DMS114 treated with DMSO at 0.1 percent for 48 hours (cell line): Measurements from ENCODE around the gene AGRN.
"Not testable (repeated sequence)": the region's sequence is repeated elsewhere in the genome, so short reads cannot be mapped to it uniquely, and the experiment has no call there.

Experiments
- DNase-seq: peaks from one replicate; lab custom pipeline; 2025; ENCODE audit not compliant: unreplicated experiment; lab: John Stamatoyannopoulos, UW

AGRN gene

GRCh38 chr1:981491-981954 is 38.4 kb upstream of the AGRN start:
- DNase-seq = no peak

DNA sequence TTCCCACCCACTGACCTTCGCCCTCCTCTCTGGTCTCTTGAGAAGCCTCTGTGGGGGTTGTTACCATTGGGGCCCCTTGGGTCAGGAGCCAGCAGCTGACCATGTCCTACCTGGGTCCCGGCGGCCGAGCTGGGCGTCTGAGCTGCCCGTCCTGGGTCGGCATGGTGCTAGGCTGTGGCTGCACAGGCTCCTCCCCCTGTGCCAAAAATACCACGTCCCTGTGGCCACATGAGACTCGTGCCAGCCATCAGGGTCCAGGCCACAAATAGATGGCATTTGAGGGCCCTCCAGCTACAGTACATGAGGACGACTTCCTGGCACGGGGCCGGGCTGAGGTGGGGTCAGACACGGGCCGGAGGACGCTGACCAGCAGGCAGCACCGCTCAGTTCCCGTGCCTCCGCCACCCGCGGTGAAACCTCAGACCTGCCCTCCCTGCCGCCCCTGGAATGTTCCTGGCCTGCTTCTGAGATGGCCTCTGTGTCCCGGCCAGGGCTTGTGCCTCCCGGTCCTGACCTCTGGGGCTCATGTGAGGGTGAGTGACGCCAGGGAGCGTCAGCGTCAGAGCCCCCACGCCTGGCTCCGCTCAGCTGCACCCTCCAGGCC is 37.9 kb upstream of the AGRN start, which contains the start of gene PERM1:
TSS of gene PERM1 (minus strand) at position 139 of the 604 bp plus-strand sequence. CDS start 1,064 bp downstream, outside the sequence.
- no peak for DNase-seq

DNA sequence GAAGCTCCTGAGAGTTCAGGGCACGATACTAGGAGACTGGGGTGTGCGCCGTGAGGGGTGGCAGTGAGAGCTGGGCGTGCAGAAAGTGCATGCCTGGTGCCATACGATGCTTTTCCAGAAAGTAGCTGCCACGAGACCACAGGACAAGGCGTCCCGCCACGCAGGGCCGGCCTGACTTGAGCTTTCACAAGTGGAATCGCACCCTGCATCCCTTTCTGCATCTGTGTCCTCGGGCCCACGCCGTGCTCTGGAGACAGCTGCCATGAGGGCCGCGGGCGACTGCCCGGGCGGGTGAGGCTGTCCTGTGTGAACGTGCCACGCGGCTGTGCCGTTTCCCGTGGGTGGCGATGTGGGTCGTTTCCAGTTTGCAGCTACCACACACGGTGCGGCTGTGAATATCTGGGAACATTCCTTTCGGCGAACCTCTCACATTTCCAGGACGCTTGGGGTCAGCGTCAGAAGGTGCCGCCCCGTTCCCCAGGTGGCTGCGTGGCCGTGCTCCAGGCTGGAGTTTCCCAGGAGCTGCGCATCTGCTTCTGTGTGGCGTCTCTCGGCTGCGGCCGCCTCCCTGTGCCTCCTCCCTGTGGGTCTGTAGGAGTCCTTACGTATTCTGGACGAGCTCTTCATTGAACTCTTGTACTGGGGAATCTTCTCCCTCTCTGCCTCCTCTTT is 37.0 kb upstream of the AGRN start:
- DNase-seq = no peak

GRCh38 chr1:983798-984475 is 36.0 kb upstream of the AGRN start:
- DNase-seq = no peak

GRCh38 chr1:984476-984814 is 35.5 kb upstream of the AGRN start:
- no peak for DNase-seq

DNA sequence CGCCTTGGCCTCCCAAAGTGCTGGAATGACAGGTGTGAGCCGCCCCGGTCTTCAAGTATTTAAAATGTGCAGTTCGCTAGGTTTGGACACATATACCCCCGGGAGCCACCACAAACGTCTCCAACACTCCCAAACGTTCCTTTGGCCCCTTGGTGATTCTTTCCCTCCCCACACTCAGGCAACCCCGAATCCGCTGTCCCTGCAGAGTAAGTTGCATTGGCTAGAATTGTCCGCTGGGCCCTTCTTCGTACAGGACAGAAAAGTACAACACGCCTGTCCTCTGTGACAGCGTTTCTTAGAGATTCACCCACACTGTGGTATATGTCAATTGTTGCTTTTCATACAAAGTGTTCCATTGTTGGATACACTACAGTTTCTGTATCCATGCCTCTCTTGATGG is 34.8 kb upstream of the AGRN start:
- no peak for DNase-seq

DNA sequence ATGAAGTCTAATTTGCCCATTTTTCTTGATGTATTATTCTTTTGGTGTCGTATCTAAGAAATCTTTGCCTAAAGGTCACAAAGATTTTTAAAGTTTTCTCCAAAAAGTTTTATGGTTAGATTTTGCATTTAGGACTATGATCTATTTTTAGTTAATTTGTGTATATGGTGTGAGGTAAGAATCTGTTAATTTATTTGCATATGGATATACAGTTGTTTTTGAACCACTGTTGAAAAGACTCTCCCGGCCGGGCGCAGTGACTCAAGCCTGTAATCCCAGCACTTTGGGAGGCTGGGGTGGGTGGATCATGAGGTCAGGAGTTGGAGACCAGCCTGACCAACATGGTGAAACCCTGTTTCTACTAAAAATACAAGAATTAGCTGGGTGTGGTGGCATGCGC is 31.9 kb upstream of the AGRN start:
- DNase-seq = not testable (repeated sequence)

- not testable (repeated sequence) for DNase-seq
Observed at GRCh38 chr1:991275-991674, 28.6 kb upstream of the AGRN start.

- no peak for DNase-seq
Observed at GRCh38 chr1:991895-992294, 28.0 kb upstream of the AGRN start.

GRCh38 chr1:992362-992761 is 27.6 kb upstream of the AGRN start:
- DNase-seq = no peak

DNA sequence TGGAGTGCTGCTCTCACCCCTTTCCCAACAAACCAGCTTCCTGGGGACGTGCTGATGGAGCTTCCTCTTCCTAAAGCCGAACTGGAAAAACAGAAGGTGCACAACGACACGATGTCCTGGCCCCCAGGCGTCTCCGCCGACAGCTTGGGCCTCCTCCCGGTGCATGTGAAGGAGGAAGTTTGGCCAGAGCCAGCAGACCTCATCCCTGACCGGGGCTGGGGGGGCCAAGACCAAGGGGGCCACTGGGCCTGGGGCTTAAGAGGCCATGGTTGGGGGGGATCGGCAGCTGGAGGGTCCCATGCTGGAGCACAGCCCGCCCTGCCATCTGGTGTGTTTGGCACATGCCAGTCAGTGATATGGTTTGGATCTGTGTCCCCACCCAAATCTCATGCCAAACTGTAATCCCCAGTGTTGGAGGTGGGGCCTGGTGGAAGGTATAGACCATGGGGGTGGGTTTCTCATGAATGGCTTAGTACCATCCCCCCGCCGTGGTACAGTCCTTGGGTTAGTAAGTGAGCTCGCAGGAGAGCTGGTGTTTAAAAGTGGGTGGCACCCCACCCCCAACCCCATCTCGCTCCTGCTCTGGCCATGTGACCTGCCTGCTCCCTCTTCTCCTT is 26.4 kb upstream of the AGRN start:
- no peak for DNase-seq

- DNase-seq = not testable (repeated sequence)
Observed at GRCh38 chr1:994546-994945, 25.4 kb upstream of the AGRN start.

- DNase-seq = no peak
Observed at GRCh38 chr1:995665-996633, 24.0 kb upstream of the AGRN start.

GRCh38 chr1:996851-997712 is 22.8 kb upstream of the AGRN start:
- no peak for DNase-seq

GRCh38 chr1:997713-997992 is 22.3 kb upstream of the AGRN start:
- no peak for DNase-seq

DNA sequence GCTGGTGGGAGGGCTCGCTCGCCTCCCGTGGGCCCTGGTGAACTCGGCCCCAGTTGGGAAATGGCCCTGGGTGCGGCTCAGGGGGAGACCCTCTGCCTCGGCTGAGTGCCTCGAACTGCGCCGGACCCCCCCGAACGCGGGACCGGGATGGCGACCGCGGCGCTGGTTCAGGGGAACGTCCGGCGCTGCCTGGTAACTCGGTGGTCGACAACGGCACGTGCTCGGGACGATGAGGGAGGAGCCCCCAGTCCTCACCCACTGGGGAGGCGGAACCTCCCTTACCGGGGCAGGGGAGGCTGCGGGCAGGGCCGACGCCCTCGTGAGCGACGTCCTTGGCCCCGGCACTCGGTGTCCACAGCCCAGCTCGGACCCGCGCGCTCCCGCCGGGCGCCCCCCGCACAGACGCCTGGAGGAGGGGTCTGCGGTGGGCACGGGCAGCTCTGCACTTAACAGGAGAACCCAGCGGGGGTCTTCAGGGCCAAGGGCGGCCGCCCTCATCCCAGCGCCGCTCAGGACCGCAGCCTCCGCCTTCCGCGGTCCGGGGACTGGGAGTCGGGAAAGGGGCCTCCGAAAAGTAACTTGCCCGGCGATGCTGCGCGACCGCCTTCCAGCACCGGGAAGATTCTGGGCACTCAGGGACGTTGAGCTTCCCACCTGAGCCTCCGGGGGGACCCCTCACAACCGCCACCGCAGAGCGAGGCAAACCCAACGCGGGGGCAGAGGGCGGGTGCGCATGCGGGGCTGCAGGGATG is 21.8 kb upstream of the AGRN start:
- DNase-seq = no peak

DNA sequence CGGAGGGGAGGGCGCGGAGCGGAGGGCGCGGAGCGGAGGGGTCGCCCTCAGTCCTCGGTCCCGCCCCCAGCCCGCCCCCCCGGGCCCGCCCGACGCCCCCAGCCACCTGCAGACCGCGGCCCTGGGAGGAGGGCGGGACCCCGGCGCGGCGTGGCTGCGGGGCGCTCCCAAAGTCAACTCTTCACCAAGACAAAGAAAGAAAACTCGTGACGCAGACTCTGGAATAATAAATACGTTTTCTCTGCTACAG is 21.2 kb upstream of the AGRN start:
- no peak for DNase-seq

DNA sequence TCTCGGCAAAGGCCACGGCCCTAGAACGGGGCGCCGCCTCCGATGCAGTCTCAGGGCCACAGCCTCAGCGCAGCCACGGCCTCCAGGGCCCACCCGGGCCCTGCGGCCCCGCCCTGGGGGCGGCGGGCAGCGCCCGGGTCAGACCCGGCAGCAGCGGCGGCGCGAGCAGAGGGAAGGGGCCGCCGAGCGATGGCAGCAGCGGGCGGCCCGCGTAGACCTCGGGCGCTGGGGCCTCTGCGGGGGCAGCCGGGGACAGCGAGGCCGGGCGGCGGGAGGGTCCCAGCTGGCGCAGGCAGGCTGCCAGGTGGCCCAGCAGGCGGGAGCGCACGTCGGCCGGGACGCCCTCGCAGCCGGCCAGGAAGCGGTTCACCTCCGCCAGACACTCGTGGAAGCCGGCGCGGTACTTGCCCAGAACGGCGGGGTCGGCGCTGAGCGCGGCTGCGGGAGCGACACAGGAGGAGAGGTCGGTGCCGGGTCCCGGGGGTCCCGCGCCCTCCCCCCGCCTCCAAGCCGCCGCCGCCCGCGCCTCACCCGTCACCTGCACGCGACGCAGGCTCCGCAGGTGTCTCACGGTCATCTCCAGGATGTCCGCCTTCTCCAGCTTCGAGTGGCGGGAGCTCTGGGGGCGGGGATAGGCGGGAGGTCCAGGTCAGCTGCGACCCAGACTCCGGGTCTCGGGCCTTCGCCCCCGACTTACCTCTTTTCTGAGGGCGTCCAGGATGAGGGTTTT is 20.8 kb upstream of the AGRN start:
- no peak for DNase-seq
